Stomach smooth muscle (tissue), 2 donors: ENCODE results near the gene CPPED1.

Experiments
- H3K27ac ChIP-seq: one replicate; pipeline ENCODE4 v1.7.0; 2013; ENCODE audit warnings: mild to moderate bottlenecking, low read length, inconsistent platforms
- H3K27me3 ChIP-seq, 2 donors: one replicate each; pipeline ENCODE4 v1.7.0; 2013; ENCODE audit warnings: low read length in 2 of 2; ENCODE audit not compliant: insufficient read depth in 2 of 2, control insufficient read depth in 1 of 2
- H3K36me3 ChIP-seq, 2 donors: one replicate each; pipeline ENCODE4 v1.7.0; 2013; ENCODE audit warnings: low read length in 2 of 2; ENCODE audit not compliant: control insufficient read depth in 2 of 2, insufficient read depth in 2 of 2
- H3K4me1 ChIP-seq: one replicate; pipeline ENCODE4 v1.7.0; 2013; ENCODE audit warnings: low read length; ENCODE audit not compliant: control insufficient read depth, insufficient read depth
- H3K4me3 ChIP-seq, 2 donors: one replicate each; pipeline ENCODE4 v1.7.0; 2013; ENCODE audit warnings: low read length in 2 of 2
- H3K9ac ChIP-seq, 2 donors: one replicate each; pipeline ENCODE4 v1.7.0; 2013; ENCODE audit warnings: low read length in 2 of 2, mild to moderate bottlenecking in 1 of 2
- H3K9me3 ChIP-seq, 2 donors: one replicate each; pipeline ENCODE4 v1.7.0; 2013; ENCODE audit warnings: low read length in 2 of 2; ENCODE audit not compliant: control insufficient read depth in 2 of 2
- donor health status: healthy.
- donor health status: Pancreatic carcinoma.

Gene CPPED1

DNA sequence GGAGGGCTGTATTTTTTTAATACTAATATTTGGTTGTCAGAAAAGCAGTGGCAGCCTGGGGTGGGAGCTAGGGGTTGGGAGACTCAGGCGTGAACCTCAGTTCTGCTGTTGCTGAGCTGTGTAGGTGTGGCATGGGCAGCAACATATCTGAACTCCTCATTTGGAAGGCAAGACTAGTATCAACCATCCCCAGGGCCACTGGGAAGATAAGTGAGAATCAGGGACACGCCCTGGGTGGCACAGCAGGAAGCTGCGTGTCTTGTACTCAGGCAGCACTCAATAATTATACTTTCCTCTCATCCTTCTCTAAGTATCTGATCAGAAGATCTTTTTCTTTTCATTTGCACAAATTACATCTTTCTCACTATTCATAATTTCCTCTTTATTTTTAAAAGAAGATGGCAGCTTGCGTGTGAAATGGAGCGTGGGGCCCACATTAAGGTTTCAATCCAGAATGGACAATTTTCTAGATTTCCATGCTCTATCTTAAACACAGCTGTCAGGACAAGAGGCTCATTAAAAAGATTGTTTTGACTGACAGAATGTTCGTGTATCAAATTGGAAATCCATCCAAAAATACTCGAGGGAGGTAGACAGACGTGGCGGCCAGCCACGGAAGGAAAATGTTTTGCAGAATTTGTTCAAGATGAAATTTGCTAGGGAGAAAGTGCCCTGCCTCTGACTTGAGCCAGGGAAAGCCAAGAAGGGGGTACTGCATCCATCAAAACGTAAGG, 121.1 kb downstream of the CPPED1 start:
- H3K4me3 ChIP-seq: no peak overlapping the region
- no peaks in the 10 kb centered on the region for H3K9me3 ChIP-seq
- no peaks in the 10 kb centered on the region for H3K36me3 ChIP-seq
- H3K27me3 ChIP-seq: no peaks in the 10 kb centered on the region
- H3K9ac ChIP-seq: no peak overlapping the region
- H3K27ac ChIP-seq: no peak overlapping the region
- H3K4me1 ChIP-seq: no peaks in the 10 kb centered on the region

GRCh38 chr16:12681653-12682052, 122.0 kb downstream of the CPPED1 start:
- Histone ChIP-seq H3K27ac (no peak overlapping the region), H3K4me1 (no peaks in the 10 kb centered on the region), H3K9me3 (no peaks in the 10 kb centered on the region), H3K27me3 (no peaks in the 10 kb centered on the region), H3K4me3 (no peak overlapping the region), H3K9ac (no peak overlapping the region), H3K36me3 (no peaks in the 10 kb centered on the region)

GRCh38 chr16:12680531-12680930, 123.2 kb downstream of the CPPED1 start:
- no peaks in the 10 kb centered on the region for H3K36me3 ChIP-seq
- H3K9ac ChIP-seq: no peak overlapping the region
- H3K4me1 ChIP-seq: no peaks in the 10 kb centered on the region
- H3K27me3 ChIP-seq: no peaks in the 10 kb centered on the region
- H3K27ac ChIP-seq: no peak overlapping the region
- H3K4me3 ChIP-seq: no peak overlapping the region
- no peaks in the 10 kb centered on the region for H3K9me3 ChIP-seq

- no peak overlapping the region for H3K27ac ChIP-seq
- H3K27me3 ChIP-seq: no peaks in the 10 kb centered on the region
- no peaks in the 10 kb centered on the region for H3K9me3 ChIP-seq
- no peak overlapping the region for H3K9ac ChIP-seq
- no peaks in the 10 kb centered on the region for H3K36me3 ChIP-seq
- H3K4me1 ChIP-seq: no peaks in the 10 kb centered on the region
- no peak overlapping the region for H3K4me3 ChIP-seq
Measured at GRCh38 chr16:12679660-12680272, 123.9 kb downstream of the CPPED1 start.

DNA sequence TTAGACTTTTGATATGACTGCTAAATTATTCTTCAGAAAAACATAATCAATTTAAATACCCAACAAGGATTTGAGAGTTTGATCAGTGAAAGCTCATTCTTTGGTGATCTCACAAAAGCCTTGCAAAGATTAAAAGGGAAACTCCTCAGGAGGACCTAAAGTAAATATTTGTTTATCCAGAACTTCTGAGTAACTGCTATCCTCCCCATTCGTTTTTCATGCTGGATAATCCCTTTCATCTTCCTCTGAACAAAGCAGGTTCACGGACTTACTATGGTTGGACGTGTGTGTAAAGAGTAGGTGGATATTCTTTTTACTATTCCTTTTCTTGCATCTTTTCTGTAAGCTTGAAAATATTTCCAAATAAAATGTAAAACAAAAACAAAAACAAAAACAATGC, 124.7 kb downstream of the CPPED1 start:
- no peaks in the 10 kb centered on the region for H3K27me3 ChIP-seq
- no peaks in the 10 kb centered on the region for H3K36me3 ChIP-seq
- no peak overlapping the region for H3K9ac ChIP-seq
- H3K9me3 ChIP-seq: no peaks in the 10 kb centered on the region
- H3K4me1 ChIP-seq: no peaks in the 10 kb centered on the region
- no peak overlapping the region for H3K27ac ChIP-seq
- H3K4me3 ChIP-seq: no peak overlapping the region

- Histone ChIP-seq H3K9me3 (no peaks in the 10 kb centered on the region), H3K27ac (no peak overlapping the region), H3K27me3 (no peaks in the 10 kb centered on the region), H3K4me1 (no peaks in the 10 kb centered on the region), H3K36me3 (no peaks in the 10 kb centered on the region), H3K4me3 (no peak overlapping the region), H3K9ac (no peak overlapping the region)
Measured at GRCh38 chr16:12677502-12677901, 126.2 kb downstream of the CPPED1 start.

DNA sequence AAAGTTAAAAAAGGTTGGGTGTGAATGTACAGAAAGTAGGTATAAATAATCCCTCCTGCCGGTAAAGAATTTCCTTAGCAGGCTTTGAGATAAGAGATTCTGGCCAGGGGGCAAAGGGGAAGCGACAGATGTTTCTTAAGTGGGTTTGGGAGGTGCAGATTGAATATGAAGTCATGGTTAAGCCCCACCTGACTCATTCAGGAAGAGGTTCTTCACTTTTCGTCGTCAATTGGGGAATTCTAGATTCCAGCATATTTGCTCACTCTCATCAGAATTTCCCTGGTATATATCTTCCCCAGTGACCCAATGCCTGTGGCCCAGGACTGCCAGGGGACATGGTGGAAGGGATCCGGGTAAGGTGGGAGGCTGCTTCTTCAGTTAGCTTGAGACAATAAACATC, 127.8 kb downstream of the CPPED1 start:
- H3K4me1 ChIP-seq: no peaks in the 10 kb centered on the region
- no peaks in the 10 kb centered on the region for H3K36me3 ChIP-seq
- no peak overlapping the region for H3K27ac ChIP-seq
- H3K27me3 ChIP-seq: no peaks in the 10 kb centered on the region
- H3K9me3 ChIP-seq: no peaks in the 10 kb centered on the region
- H3K4me3 ChIP-seq: no peak overlapping the region
- H3K9ac ChIP-seq: no peak overlapping the region

- Histone ChIP-seq H3K27me3 (no peaks in the 10 kb centered on the region), H3K4me1 (no peaks in the 10 kb centered on the region), H3K27ac (no peak overlapping the region), H3K36me3 (no peaks in the 10 kb centered on the region), H3K9me3 (no peaks in the 10 kb centered on the region), H3K9ac (no peak overlapping the region), H3K4me3 (no peak overlapping the region)
Measured at GRCh38 chr16:12675046-12675445, 128.6 kb downstream of the CPPED1 start.

- Histone ChIP-seq H3K4me1 (no peaks in the 10 kb centered on the region), H3K27me3 (no peaks in the 10 kb centered on the region), H3K9ac (no peak overlapping the region), H3K9me3 (peaks cover 0 to 2% of the 10 kb centered on the region in 2 donors), H3K36me3 (no peaks in the 10 kb centered on the region), H3K4me3 (no peak overlapping the region), H3K27ac (no peak overlapping the region)
Measured at GRCh38 chr16:12674524-12674923, 129.2 kb downstream of the CPPED1 start.

DNA sequence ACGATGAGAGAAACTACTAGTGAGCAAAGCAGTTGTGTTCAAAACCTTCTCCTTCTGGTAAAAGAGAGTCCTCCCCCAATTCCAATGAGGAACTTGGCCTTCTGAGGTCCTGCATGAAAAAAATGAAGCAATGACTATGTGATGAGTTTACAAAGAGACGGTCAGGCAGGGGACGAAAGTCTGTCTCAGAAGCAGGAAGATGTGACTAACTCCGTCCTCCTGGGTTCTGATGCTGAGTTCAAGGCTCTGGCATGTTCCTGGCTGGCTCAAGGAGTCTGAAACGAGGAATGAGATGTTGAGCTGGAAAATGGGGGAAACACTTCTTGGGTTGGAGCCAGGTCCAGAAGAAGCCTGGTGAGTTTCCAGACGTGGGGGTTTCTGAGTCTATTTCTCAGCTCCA, 129.6 kb downstream of the CPPED1 start:
- Histone ChIP-seq H3K36me3 (no peaks in the 10 kb centered on the region), H3K9ac (no peak overlapping the region), H3K4me3 (no peak overlapping the region), H3K9me3 (peaks cover 2 to 5% of the 10 kb centered on the region in 2 donors), H3K27ac (no peak overlapping the region), H3K27me3 (no peaks in the 10 kb centered on the region), H3K4me1 (no peaks in the 10 kb centered on the region)

DNA sequence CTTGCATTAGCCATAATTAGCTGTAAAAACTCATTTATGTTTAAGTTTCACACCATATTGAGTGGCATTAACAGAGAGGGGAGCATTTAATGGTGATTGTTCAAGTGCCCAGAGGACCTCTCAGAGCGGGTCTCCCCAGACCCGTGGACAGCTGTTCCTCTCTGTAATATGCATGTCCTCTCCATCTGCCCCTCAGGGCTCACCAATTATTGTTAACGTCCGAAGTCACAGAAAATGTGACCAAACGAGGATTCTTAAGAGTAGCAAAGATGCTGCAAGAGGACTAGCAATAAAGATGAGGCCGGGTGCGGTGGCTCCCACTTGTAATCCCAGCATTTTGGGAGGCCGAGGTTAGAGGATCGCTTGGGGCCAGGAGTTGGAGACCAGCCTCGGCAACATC, 130.2 kb downstream of the CPPED1 start:
- H3K27ac ChIP-seq: no peak overlapping the region
- H3K9me3 ChIP-seq: peaks cover 3 to 7% of the 10 kb centered on the region in 2 donors
- H3K4me1 ChIP-seq: no peaks in the 10 kb centered on the region
- H3K27me3 ChIP-seq: no peaks in the 10 kb centered on the region
- no peak overlapping the region for H3K9ac ChIP-seq
- H3K4me3 ChIP-seq: no peak overlapping the region
- no peaks in the 10 kb centered on the region for H3K36me3 ChIP-seq
